RWPE2 (cell line): Measurements from ENCODE around the gene ADCY1.

Source experiments
- ATAC-seq: fragments of 200-7000 bp; cut with Tn5 transposase; 3 replicates; pipeline ENCODE4 v1.9.1; 2021; ENCODE audit warnings: low read depth
- DNase-seq: peaks from one replicate; pipeline ENCODE4 v3.0.0-alpha.2; 2020; ENCODE audit warnings: low spot score
- H3K27ac ChIP-seq: fragments of 450-650 bp; 2 replicates; pipeline ENCODE4 v1.5.1; 2017; ENCODE audit warnings: mild to moderate bottlenecking; ENCODE audit not compliant: poor library complexity, severe bottlenecking
- H3K27me3 ChIP-seq: fragments of 250-450 bp; sonication (Bioruptor Pico); 2 replicates; pipeline ENCODE4 v1.5.1; 2021; ENCODE audit warnings: mild to moderate bottlenecking, moderate library complexity; ENCODE audit not compliant: insufficient read depth, poor library complexity, severe bottlenecking
- H3K36me3 ChIP-seq: fragments of 250-450 bp; sonication (Bioruptor Pico); 2 replicates; pipeline ENCODE4 v1.5.1; 2020; ENCODE audit warnings: low read depth, mild to moderate bottlenecking, moderate library complexity
- H3K4me1 ChIP-seq: fragments of 250-450 bp; sonication (Bioruptor Pico); 2 replicates; pipeline ENCODE4 v1.5.1; 2021; ENCODE audit warnings: mild to moderate bottlenecking, moderate library complexity; ENCODE audit not compliant: insufficient read depth, poor library complexity, severe bottlenecking
- H3K4me3 ChIP-seq: fragments of 250-450 bp; sonication (Bioruptor Pico); 2 replicates; pipeline ENCODE4 v1.5.1; 2021; ENCODE audit warnings: mild to moderate bottlenecking, moderate library complexity; ENCODE audit not compliant: severe bottlenecking
- H3K9me3 ChIP-seq: fragments of 250-450 bp; sonication (Bioruptor Pico); 2 replicates; pipeline ENCODE4 v1.5.1; 2021; ENCODE audit warnings: mild to moderate bottlenecking, moderate library complexity; ENCODE audit not compliant: severe bottlenecking
- TF ChIP-seq, protein P1 (sequence below): fragments of 450-650 bp; IDR thresholded peaks from one replicate; pipeline ENCODE4 v1.5.1; 2017; ENCODE audit warnings: mild to moderate bottlenecking, moderate library complexity; ENCODE audit not compliant: poor library complexity, severe bottlenecking

ADCY1 gene

GRCh38 chr7:45684910-45685618 is 110.9 kb downstream of the ADCY1 start:
- Histone ChIP-seq H3K4me1 (no peaks in the 10 kb centered on the region), H3K9me3 (no peaks in the 10 kb centered on the region), H3K4me3 (no peak overlapping the region), H3K27me3 (no peaks in the 10 kb centered on the region), H3K27ac (no peak overlapping the region), H3K36me3 (no peaks in the 10 kb centered on the region)
- TF ChIP-seq, protein P1, sequence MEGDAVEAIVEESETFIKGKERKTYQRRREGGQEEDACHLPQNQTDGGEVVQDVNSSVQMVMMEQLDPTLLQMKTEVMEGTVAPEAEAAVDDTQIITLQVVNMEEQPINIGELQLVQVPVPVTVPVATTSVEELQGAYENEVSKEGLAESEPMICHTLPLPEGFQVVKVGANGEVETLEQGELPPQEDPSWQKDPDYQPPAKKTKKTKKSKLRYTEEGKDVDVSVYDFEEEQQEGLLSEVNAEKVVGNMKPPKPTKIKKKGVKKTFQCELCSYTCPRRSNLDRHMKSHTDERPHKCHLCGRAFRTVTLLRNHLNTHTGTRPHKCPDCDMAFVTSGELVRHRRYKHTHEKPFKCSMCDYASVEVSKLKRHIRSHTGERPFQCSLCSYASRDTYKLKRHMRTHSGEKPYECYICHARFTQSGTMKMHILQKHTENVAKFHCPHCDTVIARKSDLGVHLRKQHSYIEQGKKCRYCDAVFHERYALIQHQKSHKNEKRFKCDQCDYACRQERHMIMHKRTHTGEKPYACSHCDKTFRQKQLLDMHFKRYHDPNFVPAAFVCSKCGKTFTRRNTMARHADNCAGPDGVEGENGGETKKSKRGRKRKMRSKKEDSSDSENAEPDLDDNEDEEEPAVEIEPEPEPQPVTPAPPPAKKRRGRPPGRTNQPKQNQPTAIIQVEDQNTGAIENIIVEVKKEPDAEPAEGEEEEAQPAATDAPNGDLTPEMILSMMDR, result no peak
- DNase-seq, result no peak
- no peak for ATAC-seq

GRCh38 chr7:45685619-45686240 is 111.6 kb downstream of the ADCY1 start:
- Histone ChIP-seq H3K27ac (no peak overlapping the region), H3K36me3 (no peaks in the 10 kb centered on the region), H3K27me3 (no peaks in the 10 kb centered on the region), H3K9me3 (no peaks in the 10 kb centered on the region), H3K4me3 (no peak overlapping the region), H3K4me1 (no peaks in the 10 kb centered on the region)
- no peak for ATAC-seq
- no peak for DNase-seq
- TF ChIP-seq, protein P1, result no peak

DNA sequence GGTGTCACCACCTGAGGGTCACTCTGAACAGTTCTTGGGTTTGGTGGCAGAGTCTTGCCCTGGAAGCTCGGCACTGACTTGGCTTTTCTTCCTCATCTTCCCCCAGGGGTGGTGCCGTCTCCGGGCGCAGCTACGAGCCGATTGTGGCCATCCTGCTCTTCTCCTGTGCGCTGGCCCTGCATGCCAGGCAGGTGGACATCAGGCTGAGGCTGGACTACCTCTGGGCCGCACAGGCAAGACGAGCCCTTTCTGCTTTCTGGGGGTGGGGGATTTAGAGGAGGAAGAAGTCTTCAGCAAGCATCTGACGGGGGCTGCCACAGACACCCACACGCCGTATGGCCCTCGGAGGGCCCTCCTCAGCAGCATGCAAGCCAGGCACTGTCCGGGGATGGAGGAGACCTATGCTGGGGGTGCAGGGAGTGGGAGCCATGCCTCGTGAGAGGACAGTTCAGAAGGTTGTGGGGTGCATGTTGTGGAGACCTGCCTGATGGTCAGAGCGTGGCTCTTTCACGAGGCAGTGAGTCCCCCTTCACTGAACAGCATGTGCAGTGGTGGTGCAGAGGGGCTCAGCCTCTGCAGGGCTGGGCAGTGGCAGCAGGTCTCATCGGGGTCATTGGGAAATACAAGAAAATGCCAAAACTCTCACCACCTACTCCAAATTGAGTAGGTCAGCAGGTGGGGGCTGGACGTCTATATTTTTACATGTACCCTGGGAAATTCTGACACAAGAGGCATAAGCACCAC is 112.4 kb downstream of the ADCY1 start:
- Histone ChIP-seq H3K9me3 (no peaks in the 10 kb centered on the region), H3K27ac (no peak overlapping the region), H3K36me3 (no peaks in the 10 kb centered on the region), H3K4me3 (no peak overlapping the region), H3K27me3 (no peaks in the 10 kb centered on the region), H3K4me1 (no peaks in the 10 kb centered on the region)
- ATAC-seq, result no peak
- TF ChIP-seq, protein P1, result no peak
- no peak for DNase-seq

- ATAC-seq (no peak), DNase-seq (no peak)
- Histone ChIP-seq H3K36me3 (no peaks in the 10 kb centered on the region), H3K9me3 (no peaks in the 10 kb centered on the region), H3K27me3 (no peaks in the 10 kb centered on the region), H3K4me1 (no peaks in the 10 kb centered on the region), H3K27ac (no peak overlapping the region), H3K4me3 (no peak overlapping the region)
- TF ChIP-seq, protein P1, result no peak
Measured at GRCh38 chr7:45687185-45687560, 113.0 kb downstream of the ADCY1 start.
